Measurements from ENCODE around the gene PARP15.

Gene PARP15

DNA sequence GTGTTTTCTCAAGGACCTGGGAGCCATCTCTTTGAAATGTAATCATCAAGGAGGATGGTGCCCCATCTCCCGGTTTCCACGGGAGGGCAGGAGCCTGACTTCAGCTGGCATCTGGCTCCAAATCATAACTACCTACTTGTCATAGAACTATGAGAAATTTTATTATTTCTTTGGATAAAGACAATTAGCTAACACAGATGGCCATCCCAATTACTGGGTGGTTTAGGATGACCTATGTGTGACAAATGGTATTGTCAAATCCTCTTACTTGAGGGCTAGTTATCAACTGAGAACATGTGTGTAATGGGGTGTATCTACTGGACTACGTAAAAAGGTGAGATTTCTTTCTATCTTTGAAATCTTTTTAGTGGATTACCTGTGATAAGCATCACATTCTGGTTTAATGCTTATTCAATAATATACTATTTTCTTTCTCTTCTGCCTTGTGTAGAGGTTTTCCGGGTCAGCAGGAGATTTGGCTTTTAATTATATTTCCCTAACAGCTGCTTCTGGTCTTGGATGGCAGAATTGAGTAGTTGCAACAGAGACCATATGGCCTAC, 87.9 kb downstream of the PARP15 start:
- Histone ChIP-seq H3K27ac (ENCODE audit: low read depth, low read length) (no peak overlapping the region), H3K27me3 (ENCODE audit: low read length) (no peaks in the 10 kb centered on the region), H3K79me2 (ENCODE audit: insufficient read depth, low read length) (no peaks in the 10 kb centered on the region), H3K4me2 (ENCODE audit: low read depth, low read length, poor library complexity, severe bottlenecking) (no peak overlapping the region), H3K9ac (ENCODE audit: low read length) (no peak overlapping the region), H4K20me1 (ENCODE audit: low read depth, low read length) (no peaks in the 10 kb centered on the region), H2AFZ (ENCODE audit: low read depth, low read length, severe bottlenecking) (no peak overlapping the region), H3K9me2 (replicated peaks; ENCODE audit: insufficient read depth, low read length) (no peaks in the 10 kb centered on the region), H3K36me3 (ENCODE audit: low read length) (no peaks in the 10 kb centered on the region), H3F3A (ENCODE audit: insufficient read depth) (no peaks in the 10 kb centered on the region), H3K9me3 (ENCODE audit: insufficient read depth, low read length) (no peaks in the 10 kb centered on the region), H3K4me3 (ENCODE audit: insufficient read depth, low read length, poor library complexity, severe bottlenecking) (no peak overlapping the region)
- TF ChIP-seq EZH2phosphoT487 (conservative IDR thresholded peaks at IDR 0.05; ENCODE audit: low read length) = no peak

DNA sequence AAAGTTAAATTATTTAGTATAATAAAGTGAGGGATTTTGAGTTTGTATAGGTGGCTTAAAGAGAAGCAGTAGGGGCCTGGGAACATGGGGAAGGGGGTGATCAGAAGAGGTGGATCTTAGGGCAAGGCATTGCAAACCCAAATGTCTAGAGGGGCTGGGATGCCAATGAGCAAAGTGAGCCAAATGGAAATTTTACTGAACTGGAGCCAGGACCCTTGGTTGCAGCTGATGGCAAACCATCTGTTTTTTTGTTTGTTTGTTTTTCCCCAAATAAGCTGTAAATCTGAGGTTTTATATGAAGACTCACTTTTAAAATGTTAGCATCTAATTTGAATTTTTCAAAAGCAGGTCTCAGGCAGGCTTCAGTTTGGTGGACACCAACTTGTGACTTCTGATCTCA, 88.4 kb downstream of the PARP15 start:
- no peak for TF ChIP-seq EZH2phosphoT487 (conservative IDR thresholded peaks at IDR 0.05; ENCODE audit: low read length)
- TF ChIP-seq, protein P1, sequence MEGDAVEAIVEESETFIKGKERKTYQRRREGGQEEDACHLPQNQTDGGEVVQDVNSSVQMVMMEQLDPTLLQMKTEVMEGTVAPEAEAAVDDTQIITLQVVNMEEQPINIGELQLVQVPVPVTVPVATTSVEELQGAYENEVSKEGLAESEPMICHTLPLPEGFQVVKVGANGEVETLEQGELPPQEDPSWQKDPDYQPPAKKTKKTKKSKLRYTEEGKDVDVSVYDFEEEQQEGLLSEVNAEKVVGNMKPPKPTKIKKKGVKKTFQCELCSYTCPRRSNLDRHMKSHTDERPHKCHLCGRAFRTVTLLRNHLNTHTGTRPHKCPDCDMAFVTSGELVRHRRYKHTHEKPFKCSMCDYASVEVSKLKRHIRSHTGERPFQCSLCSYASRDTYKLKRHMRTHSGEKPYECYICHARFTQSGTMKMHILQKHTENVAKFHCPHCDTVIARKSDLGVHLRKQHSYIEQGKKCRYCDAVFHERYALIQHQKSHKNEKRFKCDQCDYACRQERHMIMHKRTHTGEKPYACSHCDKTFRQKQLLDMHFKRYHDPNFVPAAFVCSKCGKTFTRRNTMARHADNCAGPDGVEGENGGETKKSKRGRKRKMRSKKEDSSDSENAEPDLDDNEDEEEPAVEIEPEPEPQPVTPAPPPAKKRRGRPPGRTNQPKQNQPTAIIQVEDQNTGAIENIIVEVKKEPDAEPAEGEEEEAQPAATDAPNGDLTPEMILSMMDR (IDR thresholded peaks at IDR 0.05; ENCODE audit: insufficient read depth, low read length, poor library complexity, severe bottlenecking) = no peak
- H2AFZ ChIP-seq (ENCODE audit: low read depth, low read length, severe bottlenecking) = no peak overlapping the region
- H3K36me3 ChIP-seq (ENCODE audit: low read length) = no peaks in the 10 kb centered on the region
- H4K20me1 ChIP-seq (ENCODE audit: low read depth, low read length) = no peaks in the 10 kb centered on the region
- H3K9me2 ChIP-seq (replicated peaks; ENCODE audit: insufficient read depth, low read length) = no peaks in the 10 kb centered on the region
- no peaks in the 10 kb centered on the region for H3F3A ChIP-seq (ENCODE audit: insufficient read depth)
- H3K79me2 ChIP-seq (ENCODE audit: insufficient read depth, low read length) = no peaks in the 10 kb centered on the region
- no peaks in the 10 kb centered on the region for H3K27me3 ChIP-seq (ENCODE audit: low read length)
- no peak overlapping the region for H3K4me2 ChIP-seq (ENCODE audit: low read depth, low read length, poor library complexity, severe bottlenecking)
- H3K27ac ChIP-seq (ENCODE audit: low read depth, low read length) = no peak overlapping the region
- H3K9me3 ChIP-seq (ENCODE audit: insufficient read depth, low read length) = no peaks in the 10 kb centered on the region
- no peak overlapping the region for H3K9ac ChIP-seq (ENCODE audit: low read length)
- no peak overlapping the region for H3K4me3 ChIP-seq (ENCODE audit: insufficient read depth, low read length, poor library complexity, severe bottlenecking)

DNA sequence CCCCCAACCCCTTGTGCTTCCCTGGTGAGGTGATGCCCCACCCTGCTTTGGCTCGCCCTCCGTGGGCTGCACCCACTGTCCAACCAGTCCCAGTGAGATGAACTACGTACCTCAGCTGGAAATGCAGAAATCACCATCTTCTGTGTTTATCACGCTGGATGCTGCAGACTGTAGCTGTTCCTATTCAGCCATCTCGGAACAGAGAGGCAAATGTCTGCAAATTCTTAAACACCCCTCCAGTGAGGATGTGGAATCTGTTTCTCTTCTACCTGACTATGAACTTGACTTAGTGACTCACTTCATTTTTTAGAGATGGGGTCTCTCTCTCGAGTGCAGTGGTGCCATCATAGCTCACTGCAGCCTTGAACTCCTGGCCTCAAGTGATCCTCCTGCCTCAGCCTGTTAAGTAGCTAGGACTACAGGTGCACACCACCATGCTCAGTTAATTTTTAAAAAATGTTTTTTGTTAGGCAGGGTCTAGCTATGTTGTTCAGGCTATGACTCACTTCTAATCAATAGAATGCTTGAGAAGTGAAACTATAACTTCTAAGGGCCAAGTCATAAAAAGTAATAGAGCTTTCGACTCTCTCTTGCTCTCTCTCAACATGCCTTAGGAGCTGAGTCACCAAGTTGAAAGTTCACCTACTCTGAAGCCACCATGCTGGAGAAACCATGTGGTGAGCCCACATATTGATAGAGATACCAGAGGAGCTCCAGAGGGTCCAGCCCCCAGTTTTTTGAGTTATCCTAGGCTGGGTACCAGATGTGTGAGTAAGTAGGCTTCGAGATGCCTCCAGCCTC, 91.7 kb downstream of the PARP15 start:
- no peaks in the 10 kb centered on the region for H3K79me2 ChIP-seq (ENCODE audit: insufficient read depth, low read length)
- H3K4me2 ChIP-seq (ENCODE audit: low read depth, low read length, poor library complexity, severe bottlenecking) = no peak overlapping the region

More for the DNA sequence above, 91.7 kb downstream of the PARP15 start:
- no peaks in the 10 kb centered on the region for H3K9me3 ChIP-seq (ENCODE audit: insufficient read depth, low read length)
- no peak overlapping the region for H2AFZ ChIP-seq (ENCODE audit: low read depth, low read length, severe bottlenecking)
- H3K27ac ChIP-seq (ENCODE audit: low read depth, low read length) = no peak overlapping the region
- H3K36me3 ChIP-seq (ENCODE audit: low read length) = no peaks in the 10 kb centered on the region
- H3F3A ChIP-seq (ENCODE audit: insufficient read depth) = no peaks in the 10 kb centered on the region
- no peak overlapping the region for H3K9ac ChIP-seq (ENCODE audit: low read length)
- no peaks in the 10 kb centered on the region for H3K27me3 ChIP-seq (ENCODE audit: low read length)
- TF ChIP-seq, protein P1 (IDR thresholded peaks at IDR 0.05; ENCODE audit: insufficient read depth, low read length, poor library complexity, severe bottlenecking) = no peak
- TF ChIP-seq EZH2phosphoT487 (conservative IDR thresholded peaks at IDR 0.05; ENCODE audit: low read length) = no peak
- no peak overlapping the region for H3K4me3 ChIP-seq (ENCODE audit: insufficient read depth, low read length, poor library complexity, severe bottlenecking)
- no peaks in the 10 kb centered on the region for H3K9me2 ChIP-seq (replicated peaks; ENCODE audit: insufficient read depth, low read length)
- H4K20me1 ChIP-seq (ENCODE audit: low read depth, low read length) = no peaks in the 10 kb centered on the region

Data from SU-DHL-6 (cell line).